ENCODE results near the gene TTLL10.

Gene TTLL10, protein sequence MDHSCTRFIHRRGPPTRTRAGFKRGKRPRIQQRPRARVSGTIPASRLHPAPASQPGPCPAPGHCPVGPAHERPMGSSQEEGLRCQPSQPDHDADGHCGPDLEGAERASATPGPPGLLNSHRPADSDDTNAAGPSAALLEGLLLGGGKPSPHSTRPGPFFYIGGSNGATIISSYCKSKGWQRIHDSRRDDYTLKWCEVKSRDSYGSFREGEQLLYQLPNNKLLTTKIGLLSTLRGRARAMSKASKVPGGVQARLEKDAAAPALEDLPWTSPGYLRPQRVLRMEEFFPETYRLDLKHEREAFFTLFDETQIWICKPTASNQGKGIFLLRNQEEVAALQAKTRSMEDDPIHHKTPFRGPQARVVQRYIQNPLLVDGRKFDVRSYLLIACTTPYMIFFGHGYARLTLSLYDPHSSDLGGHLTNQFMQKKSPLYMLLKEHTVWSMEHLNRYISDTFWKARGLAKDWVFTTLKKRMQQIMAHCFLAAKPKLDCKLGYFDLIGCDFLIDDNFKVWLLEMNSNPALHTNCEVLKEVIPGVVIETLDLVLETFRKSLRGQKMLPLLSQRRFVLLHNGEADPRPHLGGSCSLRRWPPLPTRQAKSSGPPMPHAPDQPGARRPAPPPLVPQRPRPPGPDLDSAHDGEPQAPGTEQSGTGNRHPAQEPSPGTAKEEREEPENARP

DNA sequence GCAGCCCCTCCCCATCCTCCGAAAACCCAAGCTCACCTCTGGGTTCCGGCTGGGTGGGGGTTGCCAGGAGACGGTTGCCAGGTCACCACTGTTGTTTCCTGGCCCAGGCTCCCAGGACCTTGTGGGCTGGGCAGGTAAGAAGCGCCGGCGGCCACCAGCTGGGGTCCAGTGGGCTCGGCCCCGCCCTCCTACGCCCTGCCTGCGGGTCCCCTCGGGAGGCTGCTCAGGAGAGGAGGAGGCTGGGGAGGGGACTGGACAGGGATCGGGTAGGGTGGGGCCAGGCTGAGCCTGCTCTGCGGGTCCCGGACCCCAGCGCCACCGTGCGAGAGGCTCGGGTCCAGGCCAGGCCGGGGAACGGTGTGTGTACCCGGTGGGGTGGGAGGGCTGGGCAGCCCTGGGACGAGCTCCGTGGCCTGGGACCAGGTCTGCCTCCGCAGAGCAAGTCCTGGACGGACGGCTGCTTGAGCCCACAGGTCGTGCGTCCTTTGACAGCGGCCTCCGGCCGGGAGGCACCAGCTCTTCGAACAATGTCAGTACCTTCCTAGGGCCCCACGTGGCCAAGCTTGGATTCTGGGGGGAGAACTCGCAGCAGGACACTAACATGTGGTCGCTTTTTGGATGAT lies at the start of gene TTLL10:
TTLL10 (plus strand) TSS at position 88 of the 623 bp plus-strand sequence. CDS start 5,336 bp downstream, outside the sequence.
- no peak for DNase-seq

DNA sequence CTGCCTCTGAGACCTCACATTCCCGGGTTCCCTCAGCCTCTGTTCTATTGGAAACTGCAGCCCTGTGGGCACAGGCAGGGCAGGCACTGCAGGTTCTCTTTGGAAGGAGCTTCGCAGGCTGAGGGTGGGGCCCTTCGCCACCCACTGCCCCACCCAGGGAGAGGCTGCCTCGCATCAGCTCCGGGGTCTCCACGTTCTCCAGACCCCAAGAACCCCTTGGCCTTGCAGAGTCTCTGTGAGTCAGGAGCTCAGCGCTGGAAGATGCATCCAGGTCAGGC lies 49.2 kb upstream of the TTLL10 start:
- no peak for DNase-seq

DNA sequence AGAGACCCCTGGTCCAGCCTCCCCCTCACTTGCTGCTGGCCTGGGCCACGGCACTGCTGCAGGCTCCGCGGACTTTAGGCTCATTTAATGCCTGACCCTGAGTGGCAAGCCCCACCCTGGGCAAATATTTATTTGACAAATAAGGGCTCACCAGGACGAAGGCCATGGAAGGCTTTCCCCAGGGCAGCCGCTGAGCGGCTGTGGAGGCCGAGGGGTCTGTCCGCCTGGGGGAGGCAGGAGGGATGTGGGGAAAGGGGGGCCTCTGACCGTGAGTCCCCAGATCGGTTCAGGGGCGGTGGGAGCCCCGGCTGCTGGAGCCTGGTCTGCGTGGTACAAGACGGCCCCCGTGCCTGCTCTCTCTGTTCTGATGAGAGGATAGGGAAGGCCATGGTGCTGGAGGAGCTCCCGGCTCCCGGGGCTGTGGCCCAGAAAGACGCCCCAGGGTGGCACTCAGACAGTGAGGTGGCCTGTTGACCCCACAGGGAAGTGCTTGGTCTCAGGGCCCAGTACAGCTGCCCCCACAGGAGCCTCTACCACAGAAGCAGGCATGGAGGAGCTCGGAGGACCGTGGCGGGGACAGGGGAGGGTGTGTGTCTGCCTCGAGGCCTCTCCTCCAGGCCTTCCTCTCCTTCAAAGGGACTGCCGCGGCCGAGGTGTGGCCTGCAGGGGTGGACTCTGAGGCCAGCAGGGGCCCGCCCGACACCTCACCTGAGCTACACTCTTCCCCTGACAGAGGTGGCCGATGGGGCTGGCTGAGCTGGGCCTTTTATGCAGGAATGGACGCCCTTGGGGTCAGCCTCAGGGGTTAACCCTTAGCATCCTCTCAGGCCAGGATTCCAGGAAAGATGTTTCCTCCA lies 48.7 kb upstream of the TTLL10 start:
- no peak for DNase-seq

DNA sequence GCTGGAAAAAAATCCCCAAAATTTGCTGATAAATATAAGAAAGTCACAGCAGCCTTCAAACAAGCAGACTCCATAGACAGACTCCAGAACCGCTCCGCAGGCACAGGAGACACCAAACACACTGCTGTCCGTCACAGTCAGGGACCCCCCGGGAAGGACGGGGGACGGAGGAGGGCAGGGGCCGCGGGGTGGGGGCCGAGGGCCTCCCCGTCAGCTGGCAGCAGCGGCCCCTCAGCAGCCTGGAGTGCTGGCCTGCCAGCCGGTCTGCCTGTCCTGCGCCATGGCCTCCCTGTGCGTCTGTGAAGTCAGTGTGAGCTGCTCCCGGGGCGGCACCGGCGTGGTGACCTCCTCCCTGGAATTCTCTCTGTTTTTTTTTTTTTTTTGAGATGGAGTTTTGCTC lies 47.7 kb upstream of the TTLL10 start:
- no peak for DNase-seq

DNA sequence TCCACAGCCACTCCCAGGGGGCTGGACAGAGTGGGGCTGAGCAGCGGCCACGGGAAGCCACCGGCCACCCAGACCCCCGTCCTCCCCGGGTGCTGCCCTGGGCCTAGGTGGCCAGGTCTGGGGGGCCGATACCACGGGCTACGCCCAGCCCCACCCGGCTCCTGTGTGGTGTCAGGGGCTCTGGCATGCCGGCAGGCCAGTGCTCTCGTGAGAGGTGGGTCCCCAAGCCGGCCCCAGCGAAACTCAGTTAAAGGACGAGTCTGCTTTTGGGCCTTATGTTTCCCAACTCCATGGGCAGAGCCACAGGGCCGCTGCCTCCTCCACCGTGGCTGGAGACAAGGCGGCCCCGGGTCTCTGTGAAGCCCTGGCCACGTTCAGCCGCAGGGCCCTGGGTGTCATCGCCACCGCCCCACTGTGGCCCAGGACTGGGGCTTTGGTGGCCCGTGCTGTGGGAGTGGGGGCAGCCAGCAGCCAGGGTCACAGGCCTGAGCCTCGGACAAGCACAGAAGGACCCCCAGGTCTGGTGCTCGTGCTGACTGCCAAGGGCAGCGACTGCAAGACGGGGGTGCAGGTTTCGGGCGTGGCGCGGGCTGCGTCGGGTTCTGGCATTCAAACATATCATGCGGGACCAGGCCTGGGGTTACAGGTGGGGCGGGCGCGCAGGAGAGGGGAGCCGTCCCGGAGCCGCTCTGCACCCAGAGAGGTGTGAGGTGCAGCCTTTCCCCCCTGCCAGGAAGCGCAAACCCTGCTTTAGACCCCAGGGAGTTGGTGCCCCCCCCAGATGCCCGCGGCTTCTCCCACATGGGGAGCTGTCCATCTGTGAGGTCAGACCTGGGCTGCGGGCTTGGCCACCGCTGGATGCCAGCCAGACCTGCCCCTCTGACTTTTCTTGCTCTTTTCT lies 45.9 kb upstream of the TTLL10 start:
- no peak for DNase-seq

DNA sequence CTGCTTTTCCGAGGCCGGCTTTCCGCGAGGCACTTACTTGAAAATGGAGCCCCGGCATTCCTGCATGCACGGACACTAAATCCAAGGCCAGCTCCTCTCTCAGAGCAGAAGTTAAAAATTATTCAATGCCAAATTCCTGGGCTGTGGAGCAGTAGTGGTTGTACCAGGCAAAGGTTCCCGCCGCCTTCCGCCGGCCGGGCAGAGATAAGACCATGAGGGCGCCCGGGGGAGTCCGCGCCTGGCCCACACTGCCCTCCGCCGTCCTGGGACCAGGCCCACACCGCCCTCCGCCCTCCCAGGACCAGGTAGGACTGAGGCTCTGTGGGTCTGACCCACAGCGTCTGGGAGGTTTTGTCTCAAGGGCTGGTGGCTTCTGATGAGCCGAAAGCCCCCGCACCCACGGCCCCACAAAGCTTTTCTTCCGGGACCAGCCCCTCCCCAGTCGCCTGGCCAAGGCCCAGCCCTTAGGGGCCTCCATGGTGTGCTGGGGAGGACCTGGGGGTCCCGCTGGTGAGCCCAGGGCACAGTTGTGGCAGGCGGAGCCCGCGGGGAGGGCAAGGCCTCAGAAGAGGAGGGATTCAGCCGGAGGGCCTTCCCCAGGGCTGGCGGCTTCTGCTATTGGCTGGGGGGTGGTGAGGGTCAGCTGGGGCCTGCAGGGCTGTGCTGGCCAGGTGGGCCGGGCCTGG lies 45.1 kb upstream of the TTLL10 start:
- no peak for DNase-seq

DNA sequence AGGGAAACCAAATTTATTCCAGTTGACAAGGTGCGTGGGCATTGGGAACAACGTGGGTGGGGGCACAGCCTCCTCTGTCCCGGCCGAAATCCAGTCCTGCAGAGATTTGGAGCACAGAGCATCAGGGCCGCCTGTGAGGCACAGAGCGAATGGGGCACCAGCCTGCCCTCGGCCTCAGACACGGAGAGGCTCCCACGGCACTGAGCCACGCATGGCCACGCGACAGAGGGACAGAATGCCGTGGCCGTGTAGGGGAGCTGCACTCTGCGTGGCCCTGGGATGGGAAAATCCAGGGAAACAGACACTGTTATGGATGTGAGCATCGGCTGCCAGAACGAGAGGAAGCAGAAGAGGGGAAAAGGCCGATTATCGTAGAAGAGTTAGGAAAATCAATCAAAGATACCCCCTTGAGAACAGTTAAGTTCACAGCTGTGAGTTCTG lies 44.3 kb upstream of the TTLL10 start:
- DNase-seq, result no peak

DNA sequence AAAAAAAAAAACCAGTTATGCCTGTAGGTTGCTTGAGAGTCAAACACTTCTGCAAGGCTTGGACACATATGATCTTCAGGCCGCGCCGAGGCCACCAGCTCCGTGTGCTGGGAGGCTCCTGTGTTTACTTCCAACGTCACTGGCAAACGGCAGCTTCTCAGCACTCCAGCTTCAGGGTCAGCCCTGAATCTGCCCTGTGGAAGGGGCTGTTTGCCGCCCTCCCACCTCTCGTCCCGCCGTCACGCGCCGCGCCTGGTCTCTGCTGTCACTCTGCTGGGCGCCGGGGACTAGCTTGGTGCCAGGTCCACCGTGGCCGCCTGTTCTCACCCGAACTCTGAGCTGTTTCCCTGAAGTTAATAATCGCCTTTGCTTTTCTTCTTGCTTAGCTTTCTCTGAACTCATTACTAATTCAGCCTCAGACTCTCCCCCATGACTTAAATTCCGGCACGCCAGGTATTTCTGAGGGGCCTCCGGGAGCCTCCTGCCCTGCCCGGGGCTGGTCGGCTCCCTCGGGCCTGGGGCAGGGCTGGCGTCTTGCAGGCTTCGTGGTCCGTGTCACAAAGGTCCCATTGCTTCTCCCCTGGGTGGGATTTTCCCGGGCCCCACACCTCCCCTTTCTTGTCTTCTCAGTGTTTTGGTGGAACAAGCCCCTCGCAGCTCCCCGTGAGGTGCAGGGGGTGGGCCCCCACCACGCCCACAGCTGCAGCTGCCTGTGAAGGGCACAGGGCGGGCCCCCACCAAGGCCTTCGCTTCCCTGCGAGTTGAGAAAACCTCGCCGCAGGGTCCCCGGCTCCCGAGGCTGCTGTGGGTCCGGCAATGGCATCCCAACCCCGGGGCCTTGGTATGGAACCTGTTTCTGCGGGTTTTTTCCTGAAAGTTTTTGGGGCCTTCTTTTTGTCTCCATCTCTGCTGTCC lies 43.2 kb upstream of the TTLL10 start:
- DNase-seq, result no peak

DNA sequence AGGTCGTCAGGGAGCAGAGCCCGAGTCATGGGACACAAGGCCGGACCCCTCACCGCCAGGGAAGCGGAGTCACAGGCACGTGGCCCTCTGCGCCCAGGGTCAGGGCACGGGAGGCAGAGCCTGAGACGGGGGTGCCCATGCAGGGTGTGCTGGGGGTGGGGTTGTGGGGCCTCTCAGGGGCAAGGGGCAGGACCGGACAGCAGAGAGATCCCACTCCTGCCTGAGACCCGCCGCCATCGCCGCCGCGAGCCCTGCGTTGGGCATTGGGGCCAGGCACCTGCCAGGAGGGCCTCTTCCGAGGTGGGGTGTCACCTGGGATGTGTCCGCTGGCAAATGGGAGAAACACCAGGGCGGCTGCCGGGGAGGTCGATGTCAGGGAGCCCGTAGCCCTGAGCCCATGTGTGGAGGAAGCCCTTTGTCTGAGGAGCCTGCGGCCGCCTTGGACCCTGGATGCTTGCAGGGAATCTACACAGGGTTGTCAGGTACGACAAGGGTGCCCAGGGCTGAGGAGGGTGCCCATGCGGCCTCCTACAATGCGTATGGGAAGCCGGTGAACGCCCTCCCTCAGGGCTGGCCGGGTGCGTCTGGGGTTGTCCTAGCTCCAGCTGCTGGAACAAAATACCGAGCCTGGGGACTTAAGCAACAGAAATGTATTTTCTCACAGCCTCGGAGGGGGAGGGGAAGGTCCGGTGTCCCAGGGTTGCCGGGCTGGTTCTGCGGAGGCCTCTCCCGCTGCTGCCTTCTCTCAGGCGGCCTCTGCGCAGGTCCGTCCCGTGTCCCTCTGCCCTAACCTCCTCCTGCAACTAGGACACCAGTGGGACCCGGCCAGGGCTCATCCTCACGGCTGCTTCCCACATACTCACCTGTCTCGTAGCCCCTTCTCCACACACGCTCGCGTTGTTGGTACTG lies 41.4 kb upstream of the TTLL10 start:
- DNase-seq, result no peak

DNA sequence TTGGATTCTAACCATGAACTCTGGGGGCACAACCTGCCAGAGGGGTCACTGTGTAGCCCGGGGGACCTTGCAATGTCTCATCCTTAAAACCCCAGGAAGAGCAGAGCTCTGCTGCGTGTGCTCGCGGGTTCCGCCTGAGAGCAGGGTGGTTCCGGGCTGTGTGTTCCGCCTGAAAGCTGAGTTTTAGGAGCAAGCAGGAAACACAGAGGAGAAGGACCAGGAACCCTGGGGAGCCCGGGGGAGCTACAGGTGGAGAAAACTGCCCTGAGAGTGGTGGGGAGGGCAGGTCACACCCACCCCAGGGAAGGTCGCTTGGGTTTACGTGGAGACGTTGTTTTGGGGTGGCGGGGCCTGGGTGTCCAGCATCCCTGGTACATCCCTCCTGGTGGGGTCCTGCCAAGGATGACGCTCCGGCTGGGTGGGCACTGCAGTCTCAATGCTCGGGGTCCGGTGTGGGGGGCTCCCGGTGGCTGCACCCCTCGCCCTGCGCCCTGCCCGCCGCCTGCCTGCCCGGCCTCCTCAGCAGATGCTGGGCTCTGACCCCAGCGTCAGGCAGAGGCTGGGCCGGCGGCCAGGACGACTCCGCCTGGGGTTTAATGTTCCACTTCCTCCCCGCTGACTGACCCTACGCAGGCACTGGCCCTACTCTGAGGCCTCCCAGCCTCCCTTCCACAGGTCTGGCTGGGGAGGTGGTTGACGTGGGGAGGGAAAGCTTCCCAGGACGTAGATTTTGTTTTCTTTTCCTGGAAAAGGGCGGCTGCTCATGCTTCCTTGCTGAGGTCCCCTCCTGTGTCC lies 40.5 kb upstream of the TTLL10 start:
- DNase-seq, result no peak

DNA sequence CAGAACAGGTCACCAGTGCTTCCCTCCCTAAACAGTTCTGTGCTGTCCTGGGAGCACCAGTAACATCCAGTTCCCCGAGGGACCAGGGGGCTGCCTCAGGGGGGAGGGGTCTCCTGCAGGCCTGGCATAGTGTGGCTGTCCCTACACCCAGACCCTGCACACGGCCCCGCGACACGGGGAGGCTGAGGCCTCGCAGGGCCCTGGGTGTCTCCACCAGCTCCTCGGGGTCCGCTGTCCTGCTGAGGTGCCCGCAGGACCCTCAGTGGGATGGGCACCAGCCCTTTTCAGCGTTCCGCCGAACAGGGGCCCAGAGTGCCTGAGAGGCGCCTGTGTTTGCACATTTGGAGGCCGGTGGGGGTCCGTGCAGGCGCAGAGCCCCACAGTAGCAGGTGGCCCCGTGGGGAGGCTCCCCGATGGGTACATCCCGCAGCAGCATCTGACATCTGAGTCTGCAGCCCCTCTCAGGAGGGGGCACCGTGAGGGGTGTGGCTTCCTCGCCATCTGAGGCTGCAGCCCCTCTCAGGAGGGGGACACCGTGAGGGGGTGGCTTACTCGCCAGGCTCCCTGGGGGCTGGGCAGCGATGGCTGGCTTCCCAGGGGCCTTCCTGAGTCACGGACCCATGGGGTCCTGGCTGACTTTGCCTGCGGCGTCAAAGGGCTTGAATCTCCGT lies 39.2 kb upstream of the TTLL10 start:
- no peak for DNase-seq

DNA sequence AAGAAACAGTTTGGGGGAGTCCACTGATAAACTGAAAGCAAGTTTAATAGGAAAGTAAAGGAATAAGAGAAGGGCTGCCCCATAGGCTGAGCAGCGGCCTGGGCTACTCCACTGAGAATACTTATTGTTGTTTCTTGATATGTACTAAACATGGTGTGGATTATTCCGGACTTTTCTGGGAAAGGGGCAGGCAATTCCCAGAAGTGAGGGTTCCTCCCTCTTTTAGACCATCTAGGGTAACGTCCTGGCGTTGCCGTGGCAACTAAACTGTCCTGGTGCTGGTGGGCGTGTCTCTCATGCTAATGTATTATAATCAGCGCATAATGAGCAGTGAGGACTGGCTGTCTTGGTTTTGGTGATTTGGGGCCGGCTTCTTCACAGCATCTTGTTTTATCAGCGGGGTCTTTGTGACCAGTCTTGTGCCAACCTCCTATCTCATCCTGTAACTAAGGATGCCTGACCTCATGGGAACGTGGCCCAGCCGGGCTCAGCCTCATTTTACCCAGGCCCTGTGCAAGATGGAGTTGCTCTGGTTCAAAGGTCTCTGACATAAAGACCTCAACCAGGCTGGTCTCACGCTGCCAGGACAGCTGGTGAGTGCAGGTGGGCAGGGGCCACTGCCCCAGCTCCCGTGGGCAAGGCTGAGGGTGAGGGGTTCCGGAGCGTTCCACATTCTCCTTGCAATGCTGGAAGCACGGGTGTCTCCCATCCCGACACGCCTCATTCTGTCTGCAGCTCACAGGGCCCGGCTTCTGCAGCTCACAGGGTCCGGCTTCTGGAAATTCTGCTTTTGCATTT lies 38.1 kb upstream of the TTLL10 start:
- DNase-seq, result no peak

DNA sequence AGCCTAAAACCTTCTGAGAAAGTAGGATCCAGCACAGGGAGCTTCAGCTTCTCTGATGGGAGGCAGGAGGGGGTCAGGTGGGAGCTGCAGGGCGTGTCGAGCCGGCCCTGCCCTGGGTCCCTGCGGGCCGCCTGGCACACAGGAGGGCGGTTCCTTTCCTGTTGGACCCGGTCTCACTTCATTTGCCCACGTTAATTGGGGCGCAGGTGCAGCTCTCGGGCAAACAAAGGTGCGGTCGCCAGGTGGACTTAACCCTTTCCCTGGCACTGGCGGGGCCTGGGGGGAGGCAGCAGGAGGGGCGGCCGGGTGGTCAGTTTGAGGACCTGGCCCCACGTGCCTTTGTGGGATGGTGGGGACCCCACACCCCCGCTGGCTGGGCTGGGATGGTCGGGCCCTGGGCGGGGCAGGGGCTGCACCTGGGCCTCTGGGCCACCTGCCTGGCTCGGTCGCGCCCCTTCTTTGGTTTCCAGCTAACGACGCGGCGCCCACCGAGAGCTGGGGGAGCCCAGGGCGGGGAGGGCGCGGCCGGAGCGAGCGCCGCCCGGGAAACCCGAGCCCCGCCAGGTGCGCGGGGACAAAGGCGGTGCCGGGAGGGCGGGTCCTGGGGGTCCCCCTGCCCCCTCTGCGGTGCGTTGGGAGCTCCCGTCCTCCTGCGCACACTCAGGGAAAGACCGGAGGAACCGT lies 37.0 kb upstream of the TTLL10 start:
- DNase-seq, result no peak

DNA sequence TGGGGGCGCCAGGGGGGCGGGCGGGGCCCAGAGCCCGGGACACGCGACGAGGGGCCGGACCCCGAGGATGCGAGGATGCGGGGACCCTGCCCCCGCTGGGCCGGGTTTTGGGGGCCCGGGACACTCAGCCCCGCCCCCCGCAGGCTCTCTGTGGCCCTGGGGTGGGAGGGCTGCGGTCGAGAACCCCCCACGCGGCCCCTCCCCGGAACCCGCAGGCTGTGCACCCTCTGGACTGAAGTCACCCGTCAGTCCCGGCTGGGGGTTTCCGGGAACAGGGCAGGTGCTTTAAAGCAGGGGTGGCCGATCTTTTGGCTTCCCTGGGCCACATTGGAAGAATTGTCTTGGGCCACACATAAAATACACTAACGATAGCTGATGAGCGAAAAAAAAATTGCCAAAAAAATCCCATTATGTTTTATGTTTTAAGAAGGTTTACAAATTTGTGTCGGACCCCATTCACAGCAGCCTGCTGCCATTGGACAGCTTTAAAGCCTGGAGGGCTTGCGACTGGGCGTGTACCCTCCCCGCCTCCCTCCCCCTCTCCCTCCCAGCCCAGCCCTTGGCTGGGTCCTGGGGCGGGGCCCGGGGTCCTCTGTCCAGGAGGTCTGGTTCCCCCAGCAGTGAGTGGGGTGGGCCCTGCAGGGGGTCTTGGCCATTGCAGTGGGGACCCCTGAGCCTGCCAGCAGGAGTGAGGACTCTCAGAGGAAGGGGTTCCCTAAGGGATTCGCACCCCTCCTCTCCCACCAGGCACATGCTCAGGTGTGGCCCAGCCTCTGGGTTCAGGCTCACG lies 36.2 kb upstream of the TTLL10 start:
- DNase-seq, result no peak

DNA sequence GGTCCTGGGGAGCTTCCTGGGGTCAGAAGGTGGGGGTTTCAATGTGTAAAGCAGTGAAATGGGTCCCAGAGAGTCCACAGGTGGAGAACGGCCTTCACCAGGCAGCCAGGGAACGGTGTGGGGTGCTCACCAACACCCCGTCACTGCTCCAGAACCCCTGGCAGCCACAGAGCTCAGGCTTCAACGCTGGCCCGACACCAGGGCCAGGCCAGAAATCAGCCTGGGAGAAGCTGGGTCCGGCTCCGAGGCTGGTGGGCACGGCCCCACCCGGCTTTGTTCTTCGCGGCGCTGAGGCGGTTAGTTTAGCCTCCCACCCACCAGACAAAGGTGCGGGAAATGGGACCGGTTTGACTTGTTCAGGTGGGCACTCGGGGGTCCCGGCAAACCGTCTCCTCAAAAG lies 33.0 kb upstream of the TTLL10 start:
- no peak for DNase-seq
